Skeletal muscle tissue (tissue), 4 donors: ENCODE results near the gene FBRS. TPM values are rescaled to one million over a fixed set of nuclear protein-coding genes. Genes with fewer than 3 reads are reported as not detected.

Source experiments
- H3K27ac ChIP-seq: one replicate; pipeline ENCODE4 v1.7.0; 2013; ENCODE audit warnings: mild to moderate bottlenecking, low read depth, low read length, inconsistent platforms
- H3K27me3 ChIP-seq, 3 donors: one replicate each; pipeline ENCODE4 v1.7.0; 2013; ENCODE audit warnings: low read length in 3 of 3; ENCODE audit not compliant: control insufficient read depth in 3 of 3, insufficient read depth in 3 of 3
- H3K36me3 ChIP-seq, 3 donors: one replicate each; pipeline ENCODE4 v1.7.0; 2013; ENCODE audit warnings: low read length in 3 of 3; ENCODE audit not compliant: control insufficient read depth in 3 of 3, insufficient read depth in 3 of 3
- H3K4me1 ChIP-seq, 3 donors: one replicate each; pipeline ENCODE4 v1.7.0; 2013; ENCODE audit warnings: low read length in 3 of 3, mild to moderate bottlenecking in 3 of 3; ENCODE audit not compliant: control insufficient read depth in 3 of 3, insufficient read depth in 3 of 3
- H3K4me3 ChIP-seq, 3 donors: one replicate each; pipeline ENCODE4 v1.7.0; 2013; ENCODE audit warnings: low read length in 3 of 3
- H3K9ac ChIP-seq, 3 donors: one replicate each; pipeline ENCODE4 v1.7.0; 2013; ENCODE audit warnings: low read length in 3 of 3, mild to moderate bottlenecking in 3 of 3, moderate library complexity in 2 of 3, low read depth in 1 of 3
- H3K9me3 ChIP-seq, 3 donors: one replicate each; pipeline ENCODE4 v1.7.0; 2013; ENCODE audit warnings: low read length in 3 of 3; ENCODE audit not compliant: control insufficient read depth in 3 of 3
- total RNA-seq: library from RNA; depleted of rRNA; stranded (reverse); fragments of >200 nt; gene quantifications from one replicate; pipeline ENCODE4 v1.2.3, GENCODE V29; 2014
- donor health status: Osteomylitis.

Gene FBRS
- total RNA-seq, 1 donor from 2014 or later = 7.3 TPM

DNA sequence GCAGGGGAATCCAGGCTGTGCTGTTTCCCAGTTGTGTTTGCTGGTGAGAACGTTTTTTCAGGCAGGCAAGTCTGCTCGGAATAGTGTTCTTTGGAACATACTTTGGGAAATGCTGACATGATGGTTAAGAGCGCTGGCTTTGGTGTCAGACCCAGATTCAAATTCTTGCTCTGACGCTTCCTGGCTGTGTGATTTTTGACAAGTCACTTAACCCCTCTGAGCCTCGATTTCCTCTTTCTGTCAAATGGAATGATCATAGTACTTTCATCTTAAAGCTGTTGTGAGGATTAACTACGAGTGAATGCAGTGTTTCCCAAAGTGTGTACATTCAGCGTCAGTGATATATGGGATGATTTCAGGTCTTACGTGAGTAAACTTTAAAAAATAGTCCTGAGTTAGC is 4.8 kb downstream of the FBRS start:
- no peaks in the 10 kb centered on the region for H3K9me3 ChIP-seq
- H3K4me3 ChIP-seq = no peak overlapping the region
- H3K9ac ChIP-seq = no peak overlapping the region
- H3K36me3 ChIP-seq = peaks cover 64 to 68% (median 65%) of the 10 kb centered on the region in 3 donors
- H3K4me1 ChIP-seq = peaks cover 26 to 40% (median 32%) of the 10 kb centered on the region in 3 donors
- no peaks in the 10 kb centered on the region for H3K27me3 ChIP-seq
- H3K27ac ChIP-seq = no peak overlapping the region

DNA sequence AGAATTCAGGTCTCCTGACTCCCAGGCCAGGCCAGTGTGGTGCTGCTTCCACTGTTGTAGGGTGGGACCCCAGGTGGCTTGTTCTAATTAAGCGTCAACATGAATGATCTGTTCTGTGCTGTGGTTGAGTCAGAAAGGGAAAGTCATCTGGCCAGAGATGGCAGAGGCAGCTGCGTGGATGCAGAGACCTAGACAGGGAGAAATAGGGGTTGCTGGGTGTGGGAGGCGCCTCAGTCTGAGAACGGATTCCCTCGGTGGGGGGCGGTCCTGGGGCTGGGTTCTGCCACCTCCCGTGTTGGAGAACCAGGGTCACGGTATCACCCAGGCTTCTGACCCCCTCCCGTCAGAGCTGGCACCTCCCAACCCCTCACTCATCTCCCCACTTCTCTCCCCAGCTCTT is 5.6 kb downstream of the FBRS start:
- Histone ChIP-seq H3K4me1 (peaks cover 26 to 40% (median 32%) of the 10 kb centered on the region in 3 donors), H3K36me3 (peaks cover 69% of the 10 kb centered on the region in 3 donors), H3K9me3 (no peaks in the 10 kb centered on the region), H3K4me3 (no peak overlapping the region), H3K27ac (no peak overlapping the region), H3K9ac (peak overlapping the region in 2 of 3 donors; percentile 15 to 26), H3K27me3 (no peaks in the 10 kb centered on the region)

DNA sequence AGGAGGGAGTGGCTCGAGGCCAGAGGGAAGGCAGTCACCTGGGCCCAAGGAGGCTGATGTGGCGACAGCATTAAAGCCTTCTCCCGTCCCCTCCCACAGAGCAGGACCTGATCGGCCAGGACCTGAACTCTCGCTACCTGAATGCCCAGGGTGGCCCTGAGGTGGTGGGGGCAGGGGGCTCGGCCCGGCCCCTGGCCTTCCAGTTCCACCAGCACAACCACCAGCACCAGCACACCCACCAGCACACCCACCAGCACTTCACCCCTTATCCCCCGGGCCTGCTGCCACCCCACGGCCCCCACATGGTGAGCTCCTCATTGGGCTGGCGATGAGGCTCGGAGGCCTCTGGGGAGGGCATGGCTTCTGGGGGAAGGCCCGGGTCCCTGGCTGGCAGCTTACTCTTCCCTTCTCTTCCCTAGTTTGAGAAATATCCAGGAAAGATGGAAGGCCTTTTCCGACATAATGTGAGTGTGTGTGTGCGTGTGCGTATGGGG is 6.4 kb downstream of the FBRS start:
- Histone ChIP-seq H3K9me3 (no peaks in the 10 kb centered on the region), H3K9ac (peak overlapping the region in 1 of 3 donors; percentile 25), H3K36me3 (peaks cover 69 to 74% (median 71%) of the 10 kb centered on the region in 3 donors), H3K4me3 (no peak overlapping the region), H3K27ac (no peak overlapping the region), H3K27me3 (no peaks in the 10 kb centered on the region), H3K4me1 (peaks cover 26 to 40% (median 32%) of the 10 kb centered on the region in 3 donors)

DNA sequence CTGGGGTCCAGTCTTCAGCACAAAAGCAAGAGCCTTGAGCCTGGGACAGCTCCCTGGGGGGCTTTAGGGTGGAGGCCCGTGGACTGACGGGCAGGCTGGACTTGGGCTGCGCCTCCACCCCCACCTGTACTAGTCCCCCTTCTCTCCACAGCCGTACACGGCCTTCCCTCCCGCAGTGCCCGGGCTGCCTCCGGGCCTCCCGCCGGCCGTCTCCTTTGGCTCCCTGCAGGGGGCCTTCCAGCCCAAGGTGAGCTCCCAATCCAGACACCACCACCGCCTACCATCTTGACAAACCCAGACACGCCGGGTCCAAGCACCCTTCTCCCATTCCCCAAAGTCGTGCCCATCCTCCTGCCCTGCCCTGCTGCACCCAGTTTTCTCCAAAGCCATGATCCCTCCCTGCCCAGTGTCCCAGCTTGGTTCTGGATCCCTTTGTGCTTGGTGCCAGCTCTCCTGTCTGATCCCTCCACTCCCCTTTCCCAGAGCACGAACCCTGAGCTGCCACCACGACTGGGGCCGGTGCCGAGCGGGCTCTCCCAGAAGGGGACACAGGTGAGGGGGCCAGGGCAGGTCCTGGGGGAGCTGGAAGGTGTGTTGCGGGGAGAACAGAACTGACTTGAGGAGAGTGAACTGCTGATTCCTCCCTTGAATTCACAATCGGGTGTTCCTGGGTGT is 7.1 kb downstream of the FBRS start:
- no peak overlapping the region for H3K27ac ChIP-seq
- peaks cover 69 to 80% (median 77%) of the 10 kb centered on the region in 3 donors for H3K36me3 ChIP-seq
- peaks cover 22 to 35% (median 26%) of the 10 kb centered on the region in 3 donors for H3K4me1 ChIP-seq

DNA sequence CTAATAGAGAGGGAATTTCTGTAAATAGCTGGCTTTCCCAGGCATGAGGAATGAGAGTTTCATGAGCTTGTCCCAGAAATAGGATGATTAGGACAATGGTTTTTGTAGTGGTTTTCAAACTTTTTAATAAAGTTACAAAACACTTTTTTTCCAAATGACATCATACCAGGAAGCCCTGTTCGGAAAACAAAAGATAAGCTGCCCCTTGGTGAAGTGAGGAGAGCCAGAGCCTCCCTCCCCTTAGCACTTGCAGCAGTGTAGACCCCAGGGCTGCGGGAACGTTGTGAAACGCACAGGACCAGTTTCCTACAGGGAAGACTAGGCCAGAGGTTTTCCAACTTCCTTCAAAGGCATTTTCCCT is 7.6 kb downstream of the FBRS start:
- Histone ChIP-seq H3K9ac (no peak overlapping the region), H3K9me3 (no peaks in the 10 kb centered on the region), H3K27ac (no peak overlapping the region), H3K27me3 (no peaks in the 10 kb centered on the region), H3K4me1 (peaks cover 16 to 29% (median 20%) of the 10 kb centered on the region in 3 donors), H3K36me3 (peaks cover 69 to 80% (median 76%) of the 10 kb centered on the region in 3 donors), H3K4me3 (no peak overlapping the region)

More for the DNA sequence above, 7.1 kb downstream of the FBRS start:
- no peaks in the 10 kb centered on the region for H3K27me3 ChIP-seq
- no peaks in the 10 kb centered on the region for H3K9me3 ChIP-seq
- H3K9ac ChIP-seq = peak overlapping the region in 1 of 3 donors; percentile 25
- no peak overlapping the region for H3K4me3 ChIP-seq

DNA sequence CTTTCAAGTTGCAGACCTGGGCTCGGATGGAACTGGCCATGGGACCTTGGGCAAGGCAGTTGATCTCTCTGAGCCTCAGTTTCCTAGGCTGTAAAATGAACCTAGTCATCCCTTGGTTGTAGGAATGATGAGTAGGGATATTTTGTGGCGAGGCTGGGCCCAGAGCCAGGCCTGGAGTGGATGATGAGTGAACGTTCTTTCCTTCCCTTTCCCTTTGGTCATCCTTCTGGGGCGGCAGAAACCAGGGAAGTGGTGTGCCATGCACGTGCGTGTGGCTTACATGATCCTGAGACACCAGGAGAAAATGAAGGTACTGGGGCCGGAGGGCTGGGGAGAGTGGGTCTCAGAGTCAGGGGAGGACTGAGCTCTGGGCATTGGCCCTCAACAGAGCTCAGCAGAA is 8.4 kb downstream of the FBRS start:
- Histone ChIP-seq H3K36me3 (peaks cover 62 to 71% (median 67%) of the 10 kb centered on the region in 3 donors), H3K27ac (no peak overlapping the region), H3K4me1 (peaks cover 8 to 21% (median 12%) of the 10 kb centered on the region in 3 donors), H3K27me3 (no peaks in the 10 kb centered on the region), H3K9ac (no peak overlapping the region), H3K4me3 (no peak overlapping the region), H3K9me3 (no peaks in the 10 kb centered on the region)

DNA sequence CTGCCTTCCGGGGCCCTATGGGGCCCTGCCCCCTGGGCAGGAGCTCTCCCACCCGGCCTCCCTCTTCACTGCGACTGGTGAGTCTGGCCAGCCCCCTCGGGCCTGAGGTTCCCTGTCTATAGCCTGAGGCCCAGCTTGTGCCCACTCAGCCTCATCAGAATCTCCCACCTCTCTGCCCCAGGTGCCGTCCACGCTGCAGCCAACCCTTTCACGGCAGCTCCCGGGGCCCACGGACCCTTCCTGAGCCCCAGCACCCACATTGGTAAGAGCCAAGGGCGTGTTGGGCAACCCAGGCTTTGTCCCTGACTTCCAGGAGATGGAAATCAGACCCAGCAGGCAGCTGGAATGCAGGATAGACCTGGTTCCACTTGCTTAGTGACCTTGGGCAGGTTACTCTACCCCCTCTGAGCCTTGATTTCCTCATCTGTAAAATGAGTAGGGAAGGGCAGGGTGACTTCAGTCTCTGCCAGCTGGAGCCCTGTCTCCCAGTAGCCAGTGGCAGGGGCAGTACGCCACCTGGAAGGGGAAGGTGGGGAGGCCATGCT is 9.2 kb downstream of the FBRS start:
- Histone ChIP-seq H3K36me3 (peaks cover 54 to 64% (median 60%) of the 10 kb centered on the region in 3 donors), H3K9me3 (no peaks in the 10 kb centered on the region), H3K27me3 (no peaks in the 10 kb centered on the region), H3K4me3 (no peak overlapping the region), H3K4me1 (peaks cover 4 to 13% (median 5%) of the 10 kb centered on the region in 3 donors), H3K9ac (no peak overlapping the region), H3K27ac (no peak overlapping the region)

DNA sequence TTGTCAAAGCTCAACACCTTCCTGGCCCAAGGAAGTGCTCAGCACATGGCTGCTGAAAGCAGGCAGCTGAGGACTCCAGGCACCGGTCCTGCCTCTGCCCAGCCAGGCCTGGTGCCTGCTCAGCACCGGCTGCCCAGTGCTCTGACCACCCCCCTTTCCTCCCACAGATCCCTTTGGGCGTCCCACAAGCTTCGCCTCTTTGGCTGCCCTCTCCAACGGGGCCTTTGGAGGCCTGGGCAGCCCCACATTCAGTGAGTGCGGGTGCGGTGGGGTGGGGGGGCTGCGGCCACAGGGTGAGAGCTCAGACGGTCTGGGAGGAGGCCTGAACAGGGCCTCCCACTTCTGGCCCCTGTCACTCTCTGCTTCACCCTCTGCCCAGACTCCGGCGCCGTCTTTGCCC is 10.2 kb downstream of the FBRS start:
- Histone ChIP-seq H3K4me3 (no peak overlapping the region), H3K27ac (no peak overlapping the region), H3K9ac (no peak overlapping the region), H3K36me3 (peaks cover 45 to 56% (median 50%) of the 10 kb centered on the region in 3 donors), H3K4me1 (peaks cover 4 to 5% (median 5%) of the 10 kb centered on the region in 3 donors), H3K27me3 (no peaks in the 10 kb centered on the region), H3K9me3 (no peaks in the 10 kb centered on the region)

DNA sequence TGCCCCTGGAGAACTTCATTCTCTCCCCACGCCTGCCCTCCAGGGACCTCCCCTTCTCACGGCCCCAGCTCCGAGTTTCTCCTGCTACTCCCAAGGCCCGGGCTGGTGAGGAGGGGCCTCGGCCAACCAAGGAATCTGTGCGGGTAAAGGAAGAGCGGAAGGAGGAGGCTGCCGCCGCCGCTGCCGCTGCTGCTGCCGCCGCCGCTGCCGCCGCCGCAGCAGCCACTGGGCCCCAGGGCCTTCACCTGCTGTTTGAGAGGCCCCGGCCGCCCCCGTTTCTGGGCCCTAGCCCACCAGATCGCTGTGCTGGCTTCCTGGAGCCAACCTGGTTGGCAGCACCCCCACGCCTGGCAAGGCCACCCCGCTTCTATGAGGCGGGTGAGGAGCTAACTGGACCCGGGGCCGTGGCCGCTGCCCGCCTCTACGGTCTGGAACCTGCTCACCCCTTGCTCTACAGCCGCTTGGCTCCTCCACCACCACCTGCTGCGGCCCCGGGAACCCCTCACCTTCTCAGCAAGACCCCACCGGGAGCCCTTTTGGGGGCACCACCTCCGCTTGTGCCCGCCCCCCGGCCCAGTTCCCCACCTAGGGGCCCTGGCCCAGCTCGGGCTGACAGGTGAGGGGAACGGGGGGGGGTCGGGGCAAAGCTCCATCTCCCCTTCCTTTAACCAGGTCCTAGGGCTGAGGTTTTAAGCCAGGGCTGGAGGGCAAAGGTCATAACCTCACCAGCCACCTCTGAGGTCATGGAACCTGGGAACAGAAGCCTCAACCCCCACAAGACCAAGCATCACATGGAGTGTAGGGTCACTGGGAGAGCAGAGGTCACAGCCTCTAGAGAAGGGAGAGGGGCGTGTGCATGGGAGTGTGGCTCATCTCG is 11.0 kb downstream of the FBRS start:
- Histone ChIP-seq H3K36me3 (peaks cover 39 to 50% (median 45%) of the 10 kb centered on the region in 3 donors), H3K9ac (no peak overlapping the region), H3K4me3 (no peak overlapping the region), H3K27ac (no peak overlapping the region), H3K9me3 (no peaks in the 10 kb centered on the region), H3K27me3 (no peaks in the 10 kb centered on the region), H3K4me1 (peaks cover 0 to 4% (median 0%) of the 10 kb centered on the region in 3 donors)
